ENCODE data around the gene ARVCF. TPM values are rescaled to one million over a fixed set of nuclear protein-coding genes. Genes with fewer than 3 reads are reported as not detected.

ARVCF gene
- total and polyA plus RNA-seq, 9 of the 15 experiments (the other 6 are each of a cell fraction or from before 2014, with no cell fraction given) = 0.03 to 97.4 (median 15.6) TPM

- TF ChIP-seq ZNF436 (CRISPR knock-in tag; IDR thresholded peaks at IDR 0.05) = no peak; the same call in 1 of the 2 replicates
- TF ChIP-seq ZNF444 (CRISPR knock-in tag; IDR thresholded peaks at IDR 0.05) = 0 out of 2 replicates have a peak, but pooled peaks have one; percentile 57
- TF ChIP-seq AFF4 (CRISPR knock-in tag; IDR thresholded peaks at IDR 0.05) = no peak
- peak; percentile 92 for TF ChIP-seq HOMEZ (CRISPR knock-in tag; IDR thresholded peaks at IDR 0.05)
- TF ChIP-seq CHD4 (IDR thresholded peaks at IDR 0.05; ENCODE audit: insufficient read depth, insufficient replicate concordance, low read depth, low read length, poor library complexity, severe bottlenecking) = no peak
- TF ChIP-seq TCF7L2 (IDR thresholded peaks at IDR 0.05; ENCODE audit: low read depth, low read length) = no peak
- 0 out of 2 replicates have a peak, but pooled peaks have one; percentile 74 for TF ChIP-seq HBP1 (CRISPR knock-in tag; IDR thresholded peaks at IDR 0.05)
- TF ChIP-seq MAZ (CRISPR knock-in tag; conservative IDR thresholded peaks at IDR 0.05 in 1 of 2, IDR thresholded peaks at IDR 0.05 in 1 of 2) = peak in 1 of 2 experiments; percentile 98; a peak in 2 of 4 replicates
- TF ChIP-seq RBBP5 (IDR thresholded peaks at IDR 0.05; ENCODE audit: borderline replicate concordance, insufficient read depth, low read length, poor library complexity, severe bottlenecking) = peak; percentile 83
- TF ChIP-seq KDM5B (IDR thresholded peaks at IDR 0.05; ENCODE audit: insufficient replicate concordance, low read depth, low read length) = peak; percentile 63
- TF ChIP-seq E2F1 (CRISPR knock-in tag; IDR thresholded peaks at IDR 0.05) = no peak; the same call in 1 of the 2 replicates
- peak; percentile 85; the same call in 1 of the 2 replicates for TF ChIP-seq ARID3B (CRISPR knock-in tag; IDR thresholded peaks at IDR 0.05; ENCODE audit: borderline replicate concordance)
Measured at GRCh38 chr22:20016734-20017621, at the start of gene ARVCF (continued).

Data from K562 (cell line).